Activated CD8-positive, alpha-beta memory T cell treated with anti-CD3 and anti-CD28 coated beads for 4 hours (primary cell): ENCODE results near the gene DFFB.

Source experiments
- DNase-seq, 2 donors: peaks; one replicate each; pipeline ENCODE4 v3.0.0-alpha.2; 2020; ENCODE audit warnings: low read depth in 2 of 2

Gene DFFB

GRCh38 chr1:3872546-3872945, 15.3 kb downstream of the DFFB start:
- no peak for DNase-seq

- no peak for DNase-seq
Measured at GRCh38 chr1:3874736-3875135, 17.5 kb downstream of the DFFB start.

GRCh38 chr1:3876716-3877115, 19.4 kb downstream of the DFFB start:
- DNase-seq = no peak

GRCh38 chr1:3879099-3879498, 21.8 kb downstream of the DFFB start:
- DNase-seq = no peak

GRCh38 chr1:3879787-3880428, 22.6 kb downstream of the DFFB start:
- no peak for DNase-seq

- DNase-seq = no peak
Measured at GRCh38 chr1:3880429-3881192, 23.3 kb downstream of the DFFB start.

- no peak for DNase-seq
Measured at GRCh38 chr1:3881193-3881480, 23.9 kb downstream of the DFFB start.

- DNase-seq = no peak
Measured at GRCh38 chr1:3883194-3883925, 26.1 kb downstream of the DFFB start.

GRCh38 chr1:3884966-3885365, 27.7 kb downstream of the DFFB start:
- no peak for DNase-seq

GRCh38 chr1:3885611-3886010, 28.3 kb downstream of the DFFB start:
- DNase-seq = no peak

- DNase-seq = no peak
Measured at GRCh38 chr1:3886106-3886670, 28.9 kb downstream of the DFFB start.

- no peak for DNase-seq
Measured at GRCh38 chr1:3886691-3887090, 29.4 kb downstream of the DFFB start.

GRCh38 chr1:3888301-3888700, 31.0 kb downstream of the DFFB start:
- DNase-seq = no peak

- no peak for DNase-seq
Measured at GRCh38 chr1:3889936-3890335, 32.7 kb downstream of the DFFB start.

GRCh38 chr1:3890389-3891328, 33.4 kb downstream of the DFFB start:
- DNase-seq = no peak

GRCh38 chr1:3891329-3891865, 34.1 kb downstream of the DFFB start:
- no peak for DNase-seq

- DNase-seq = no peak
Measured at GRCh38 chr1:3892748-3893147, 35.5 kb downstream of the DFFB start.

GRCh38 chr1:3893190-3893589, 35.9 kb downstream of the DFFB start:
- no peak for DNase-seq

GRCh38 chr1:3894626-3895278, 37.5 kb downstream of the DFFB start:
- no peak for DNase-seq

GRCh38 chr1:3895279-3895950, 38.1 kb downstream of the DFFB start:
- DNase-seq = no peak
